ENCODE measurements around the gene CRTC1.

Gene CRTC1

GRCh38 chr19:18769989-18770528 lies 86.6 kb downstream of the CRTC1 start:
- DNase-seq (ENCODE audit: low spot score) = no peak

- no peak for DNase-seq (ENCODE audit: low spot score)
Measured at GRCh38 chr19:18770663-18771327, 87.3 kb downstream of the CRTC1 start.

DNA sequence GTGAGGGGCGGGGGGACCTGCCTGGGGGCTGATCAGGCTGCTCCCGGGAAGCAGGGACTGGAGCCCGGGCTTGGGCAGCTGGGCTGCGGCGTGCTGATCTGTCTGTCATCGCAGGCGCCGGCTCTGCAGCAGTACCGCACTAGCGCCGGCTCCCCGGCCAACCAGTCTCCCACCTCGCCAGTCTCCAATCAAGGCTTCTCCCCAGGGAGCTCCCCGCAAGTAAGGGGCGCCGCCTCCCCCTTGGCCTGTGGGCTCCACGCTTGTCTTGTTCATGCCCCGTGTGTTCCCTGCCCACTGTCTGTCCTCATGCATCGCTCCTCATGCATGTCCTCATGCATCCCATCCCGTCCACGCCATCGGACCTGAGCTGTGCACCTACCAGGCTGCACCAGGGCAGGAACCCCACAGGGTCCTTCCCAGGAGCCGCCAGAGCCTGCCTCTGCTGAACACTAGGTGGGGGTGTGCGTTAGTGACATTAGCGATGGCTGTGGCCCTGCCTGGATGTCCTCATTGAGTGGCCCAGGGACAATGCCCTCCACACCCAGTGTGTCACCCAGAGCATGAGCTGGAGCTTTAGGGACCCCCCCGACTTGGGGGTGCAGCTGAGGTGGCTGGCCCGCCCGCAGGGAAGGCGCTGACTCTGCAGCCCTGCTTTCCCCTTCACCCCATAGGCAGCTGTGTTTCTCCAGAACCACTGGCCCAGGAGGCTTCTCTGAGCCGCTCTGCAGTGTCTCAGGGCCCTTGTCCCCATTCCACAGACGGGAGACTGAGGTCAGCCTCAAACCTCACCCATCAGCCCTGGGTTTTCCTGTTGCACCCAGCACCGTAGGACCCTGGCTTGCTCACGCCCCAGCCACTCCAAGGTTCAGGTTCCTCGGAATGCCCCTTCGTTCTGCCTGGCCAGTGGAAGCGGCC lies 88.1 kb downstream of the CRTC1 start:
- DNase-seq (ENCODE audit: low spot score) = no peak

- no peak for DNase-seq (ENCODE audit: low spot score)
Measured at GRCh38 chr19:18772620-18773587, 89.4 kb downstream of the CRTC1 start.

DNA sequence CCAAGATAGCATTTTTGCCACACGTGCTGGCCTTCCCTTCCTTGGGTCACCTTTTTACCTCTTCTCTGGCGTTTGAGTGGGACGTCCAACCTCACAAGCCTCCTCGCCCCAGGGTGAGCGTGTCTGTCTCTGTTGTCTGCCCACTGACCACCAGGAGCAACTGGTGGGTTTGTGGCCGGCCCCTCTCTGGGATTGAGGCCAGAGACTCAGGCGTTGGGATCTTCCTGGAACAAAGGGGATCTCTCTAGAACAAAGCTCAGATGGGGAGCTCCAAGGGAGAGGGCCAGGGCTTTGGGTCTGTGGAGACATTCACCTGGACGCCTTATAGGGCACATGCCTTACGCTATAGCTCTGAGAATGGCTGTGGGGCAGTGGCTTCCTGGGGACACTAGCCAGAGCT lies 90.2 kb downstream of the CRTC1 start:
- no peak for DNase-seq (ENCODE audit: low spot score)

GRCh38 chr19:18774107-18774506 lies 90.6 kb downstream of the CRTC1 start:
- no peak for DNase-seq (ENCODE audit: low spot score)

GRCh38 chr19:18774782-18775444 lies 91.4 kb downstream of the CRTC1 start:
- DNase-seq (ENCODE audit: low spot score) = no peak

DNA sequence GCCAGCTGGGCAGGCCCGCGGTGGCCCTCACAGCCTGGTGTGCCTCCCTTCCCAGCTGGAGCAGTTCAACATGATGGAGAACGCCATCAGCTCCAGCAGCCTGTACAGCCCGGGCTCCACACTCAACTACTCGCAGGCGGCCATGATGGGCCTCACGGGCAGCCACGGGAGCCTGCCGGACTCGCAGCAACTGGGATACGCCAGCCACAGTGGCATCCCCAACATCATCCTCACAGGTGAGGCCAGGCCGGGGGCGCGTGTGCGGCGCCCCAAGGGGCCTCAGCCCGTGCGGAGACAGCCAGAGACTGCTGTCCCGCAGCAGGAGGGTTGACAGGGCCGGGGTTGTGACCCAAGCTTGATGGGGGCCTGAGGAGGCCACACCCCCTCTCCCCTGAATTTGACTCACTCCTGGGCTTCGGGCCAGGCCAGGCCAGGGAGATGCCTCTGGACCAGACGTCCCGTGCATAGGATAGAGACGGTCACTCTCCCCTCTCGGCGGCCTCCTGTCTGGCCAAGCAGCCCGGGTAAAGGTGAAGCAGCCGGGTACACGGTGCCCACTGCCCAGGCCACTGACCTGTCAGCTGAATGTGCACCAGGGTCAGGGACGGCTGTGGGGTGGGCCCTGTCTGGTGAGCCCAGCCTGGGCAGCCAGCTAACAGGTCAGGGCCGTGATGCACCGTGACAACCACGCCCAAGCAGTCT lies 92.3 kb downstream of the CRTC1 start:
- no peak for DNase-seq (ENCODE audit: low spot score)

GRCh38 chr19:18776288-18776594 lies 92.8 kb downstream of the CRTC1 start:
- no peak for DNase-seq (ENCODE audit: low spot score)

GRCh38 chr19:18776736-18777135 lies 93.3 kb downstream of the CRTC1 start:
- no peak for DNase-seq (ENCODE audit: low spot score)

DNA sequence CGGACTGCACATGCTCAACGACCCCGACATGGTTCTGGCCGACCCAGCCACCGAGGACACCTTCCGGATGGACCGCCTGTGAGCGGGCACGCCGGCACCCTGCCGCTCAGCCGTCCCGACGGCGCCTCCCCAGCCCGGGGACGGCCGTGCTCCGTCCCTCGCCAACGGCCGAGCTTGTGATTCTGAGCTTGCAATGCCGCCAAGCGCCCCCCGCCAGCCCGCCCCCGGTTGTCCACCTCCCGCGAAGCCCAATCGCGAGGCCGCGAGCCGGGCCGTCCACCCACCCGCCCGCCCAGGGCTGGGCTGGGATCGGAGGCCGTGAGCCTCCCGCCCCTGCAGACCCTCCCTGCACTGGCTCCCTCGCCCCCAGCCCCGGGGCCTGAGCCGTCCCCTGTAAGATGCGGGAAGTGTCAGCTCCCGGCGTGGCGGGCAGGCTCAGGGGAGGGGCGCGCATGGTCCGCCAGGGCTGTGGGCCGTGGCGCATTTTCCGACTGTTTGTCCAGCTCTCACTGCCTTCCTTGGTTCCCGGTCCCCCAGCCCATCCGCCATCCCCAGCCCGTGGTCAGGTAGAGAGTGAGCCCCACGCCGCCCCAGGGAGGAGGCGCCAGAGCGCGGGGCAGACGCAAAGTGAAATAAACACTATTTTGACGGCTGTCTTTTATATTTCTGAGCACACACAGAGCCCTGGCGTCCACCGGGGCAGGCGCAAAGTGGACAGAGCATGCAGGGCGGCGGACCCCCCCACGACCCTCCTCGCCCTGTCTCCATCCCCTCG lies 94.0 kb downstream of the CRTC1 start:
- no peak for DNase-seq (ENCODE audit: low spot score)

GRCh38 chr19:18778076-18778389 lies 94.6 kb downstream of the CRTC1 start:
- DNase-seq (ENCODE audit: low spot score) = no peak

DNA sequence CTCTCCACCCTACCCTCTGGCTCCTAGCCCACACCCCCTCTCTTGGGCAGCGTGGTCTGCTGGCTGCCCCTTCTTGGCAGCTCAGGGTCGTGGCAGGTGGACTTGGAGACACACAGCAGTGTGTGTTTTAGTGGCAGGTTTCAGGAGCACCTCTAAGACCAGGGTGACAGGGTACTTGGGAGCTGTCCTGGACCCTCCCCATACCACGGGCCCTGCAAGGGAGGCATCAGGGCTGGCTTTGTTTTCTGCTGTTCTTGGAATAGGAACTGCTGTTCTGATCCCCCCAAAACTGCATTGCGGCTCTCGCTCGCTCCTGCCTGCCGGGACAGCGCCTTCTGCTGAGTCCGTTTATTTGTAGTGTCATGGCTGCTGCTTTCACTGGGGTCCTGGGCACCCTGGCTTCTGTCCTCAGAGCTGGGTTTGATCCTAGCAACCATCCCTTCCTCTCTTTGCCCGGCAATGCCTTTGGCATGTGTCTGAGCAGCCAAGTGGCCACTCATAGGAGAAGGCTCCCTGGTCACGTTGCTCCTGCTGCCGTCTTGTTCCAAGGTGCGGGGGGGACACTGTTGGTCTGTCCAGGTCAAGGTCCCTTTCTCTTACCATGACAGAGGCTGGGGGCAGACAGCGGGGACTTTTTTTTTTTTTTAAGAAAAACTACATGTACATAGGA lies 95.5 kb downstream of the CRTC1 start:
- DNase-seq (ENCODE audit: low spot score) = no peak

- DNase-seq (ENCODE audit: low spot score) = no peak
Measured at GRCh38 chr19:18780081-18780480, 96.6 kb downstream of the CRTC1 start.

- DNase-seq (ENCODE audit: low spot score) = no peak
Measured at GRCh38 chr19:18780631-18781030, 97.2 kb downstream of the CRTC1 start.

- no peak for DNase-seq (ENCODE audit: low spot score)
Measured at GRCh38 chr19:18781047-18781600, 97.6 kb downstream of the CRTC1 start.

- DNase-seq (ENCODE audit: low spot score) = no peak
Measured at GRCh38 chr19:18781885-18782527, 98.5 kb downstream of the CRTC1 start.

DNA sequence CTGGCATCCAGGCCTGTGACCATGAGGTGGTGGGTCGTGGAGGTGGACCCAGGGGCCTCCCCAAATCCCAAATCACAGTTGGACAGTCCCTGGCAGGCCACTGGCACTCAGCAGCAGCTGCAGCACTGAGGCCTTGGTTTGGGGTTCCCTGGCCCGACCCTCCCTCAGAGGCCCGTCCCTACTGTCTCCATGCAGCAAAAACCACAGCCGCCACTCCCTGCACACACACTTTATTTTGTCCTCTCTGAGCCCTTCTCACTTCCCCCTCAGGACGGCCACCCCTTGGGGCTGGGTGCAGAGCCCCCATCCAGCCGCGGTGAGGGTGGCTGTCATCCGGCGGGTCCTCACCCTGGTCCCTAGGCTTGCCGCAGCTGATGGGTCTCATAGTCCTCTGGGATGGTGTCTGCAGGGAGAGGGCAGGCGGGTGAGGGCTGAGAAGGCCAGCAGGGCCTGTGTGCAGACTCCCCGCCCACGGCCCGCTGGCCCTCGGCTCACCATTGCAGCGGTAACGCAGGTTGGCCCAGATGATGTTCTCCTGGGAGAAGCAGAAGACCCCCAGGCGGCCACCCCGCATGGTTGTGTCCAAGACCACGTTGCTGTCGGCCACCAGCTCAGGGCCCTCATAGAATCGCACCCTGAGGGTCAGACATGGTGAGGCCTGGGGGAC lies 99.2 kb downstream of the CRTC1 start:
- DNase-seq (ENCODE audit: low spot score) = no peak
